Fibroblast of skin of right biceps (primary cell): ENCODE results near the gene SLC9A6.

ENCODE experiments used
- DNase-seq: peaks from one replicate; pipeline ENCODE4 v3.0.0-alpha.2; 2013

SLC9A6 gene

DNA sequence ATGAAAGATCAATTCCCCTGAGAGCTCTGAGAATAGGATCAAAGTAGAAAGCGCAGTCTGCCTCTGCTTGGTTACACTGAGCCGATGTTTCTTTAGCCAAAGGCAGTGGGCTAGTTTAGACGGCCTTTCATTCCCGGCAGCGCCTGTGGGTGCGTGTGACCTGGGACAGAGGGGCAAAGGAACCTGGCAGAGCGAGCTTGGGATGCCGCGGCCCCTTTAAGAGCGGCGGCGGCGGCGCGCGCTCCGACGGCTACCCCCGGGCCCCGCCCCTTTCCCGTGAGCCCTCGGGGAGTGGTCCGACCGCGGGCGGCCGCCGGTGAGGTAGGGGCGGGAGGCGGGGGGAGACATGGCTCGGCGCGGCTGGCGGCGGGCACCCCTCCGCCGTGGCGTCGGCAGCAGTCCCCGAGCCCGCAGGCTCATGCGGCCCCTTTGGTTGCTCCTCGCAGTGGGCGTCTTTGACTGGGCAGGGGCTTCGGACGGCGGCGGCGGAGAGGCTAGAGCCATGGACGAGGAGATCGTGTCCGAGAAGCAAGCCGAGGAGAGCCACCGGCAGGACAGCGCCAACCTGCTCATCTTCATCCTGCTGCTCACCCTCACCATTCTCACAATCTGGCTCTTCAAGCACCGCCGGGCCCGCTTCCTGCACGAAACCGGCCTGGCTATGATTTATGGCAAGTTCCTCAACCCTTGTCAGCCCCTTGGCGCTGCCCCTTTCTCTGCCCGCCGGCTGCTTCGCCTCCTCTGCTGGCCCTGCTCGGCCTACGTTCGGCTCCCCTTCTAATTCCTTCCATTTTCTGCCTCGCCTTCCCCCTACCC is at the start of gene SLC9A6:
Gene SLC9A6, plus strand, starts transcription at position 279 of the 816 bp plus-strand sequence. Its CDS starts 224 bp downstream, at position 503.
- DNase-seq = peak; percentile 55

- no peak for DNase-seq
Observed at GRCh38 chrX:135944486-135944885, 40.7 kb upstream of the SLC9A6 start.

- DNase-seq = no peak
Observed at GRCh38 chrX:135951291-135951690, 33.9 kb upstream of the SLC9A6 start.

DNA sequence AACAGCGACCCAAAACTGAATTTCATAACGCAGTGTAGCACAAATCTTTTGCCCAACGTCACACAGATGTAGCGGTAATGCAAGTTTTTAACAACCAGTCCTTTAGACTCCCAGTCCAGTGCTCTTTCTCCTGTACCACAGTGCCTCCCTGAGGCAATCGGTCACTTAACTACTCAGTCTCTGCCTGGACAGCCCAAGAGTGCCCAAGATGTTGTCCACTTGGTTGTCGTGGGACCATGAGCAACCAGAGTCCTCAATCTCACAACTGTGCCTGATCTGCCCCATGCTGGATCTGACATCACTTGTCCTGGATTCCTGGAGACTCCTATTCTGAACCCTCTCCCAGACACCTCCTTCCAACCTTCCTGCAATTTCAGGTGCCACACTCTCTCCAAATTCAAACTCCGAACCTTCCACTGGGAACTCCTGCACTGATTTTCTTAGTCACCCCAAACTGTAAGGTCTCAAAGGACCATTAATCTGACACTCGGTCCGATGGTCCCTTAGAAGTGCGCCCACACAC is 12.1 kb upstream of the SLC9A6 start:
- DNase-seq = peak; percentile 6

GRCh38 chrX:135973548-135974278 is 11.5 kb upstream of the SLC9A6 start, which contains the start of gene MMGT1:
Gene MMGT1 (minus strand): TSS chrX:135973988. CDS start chrX:135973675, 313 bp downstream.
- DNase-seq = peak; percentile 84

DNA sequence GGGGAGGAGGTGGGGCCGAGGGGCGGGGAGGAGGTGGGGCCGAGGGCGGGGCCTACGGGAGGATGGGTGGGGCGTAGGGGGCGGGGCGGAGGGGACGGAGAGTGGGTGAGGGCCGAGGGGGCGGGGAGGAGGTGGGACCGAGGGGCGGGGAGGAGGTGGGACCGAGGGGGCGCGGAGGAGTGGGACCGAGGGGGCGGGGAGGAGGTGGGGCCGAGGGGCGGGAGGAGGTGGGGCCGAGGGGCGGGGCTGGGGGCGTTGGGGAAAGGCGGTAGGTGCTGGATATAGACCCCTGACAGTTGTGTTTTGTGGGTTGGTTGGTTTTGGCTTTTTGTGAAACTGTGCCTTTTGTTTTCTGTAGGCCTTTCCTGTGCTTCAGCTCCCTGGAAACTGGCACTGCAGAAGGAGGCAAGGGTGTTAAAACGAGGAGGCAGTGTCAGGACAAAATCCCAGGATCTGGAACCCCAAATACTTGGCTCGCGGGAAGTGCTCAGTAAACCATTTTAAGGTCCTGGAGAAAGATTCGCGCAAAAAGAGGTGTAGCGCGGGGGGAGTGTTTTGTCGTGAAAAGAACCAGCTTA is 10.9 kb upstream of the SLC9A6 start:
- peak; percentile 73 for DNase-seq

DNA sequence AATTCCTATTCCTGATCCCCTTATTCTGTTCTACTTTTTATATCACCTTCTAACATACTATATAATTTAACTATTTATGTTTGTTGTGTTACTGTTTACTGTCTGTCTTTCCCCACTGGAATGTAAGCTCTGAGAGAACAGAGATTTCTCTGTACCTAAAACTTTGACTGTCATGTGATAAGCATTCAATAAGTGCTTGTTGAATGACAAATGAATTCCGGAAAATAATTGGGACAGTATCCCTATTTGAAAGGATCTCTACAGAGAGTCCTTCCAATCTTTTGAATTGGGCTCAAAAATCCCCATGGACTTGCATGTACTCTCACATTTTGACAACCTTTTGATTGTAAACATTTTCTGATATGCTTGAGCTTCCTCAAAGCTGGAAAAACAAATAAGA is 9.8 kb upstream of the SLC9A6 start:
- no peak for DNase-seq

DNA sequence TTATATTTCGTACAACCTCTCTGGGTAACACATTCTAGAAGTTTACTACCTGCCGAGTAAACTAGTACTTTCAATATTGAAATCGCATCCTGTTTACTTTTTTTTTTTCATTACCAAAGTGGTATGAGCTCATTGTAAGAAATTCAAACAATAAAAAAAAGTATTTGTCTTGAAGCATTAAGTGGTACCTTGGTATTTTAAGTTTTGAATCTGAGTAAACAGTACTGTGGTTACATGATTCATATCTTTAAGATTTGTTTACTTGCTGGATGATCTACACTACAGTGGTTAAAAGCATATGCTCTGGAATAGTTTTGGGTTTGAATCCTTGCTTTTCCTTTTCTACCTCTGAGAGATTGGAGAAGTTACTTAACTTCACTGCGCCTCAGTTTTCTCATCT is 7.6 kb upstream of the SLC9A6 start:
- DNase-seq = peak; percentile 14

- no peak for DNase-seq
Observed at GRCh38 chrX:135981010-135981409, 4.2 kb upstream of the SLC9A6 start.

- DNase-seq = no peak
Observed at GRCh38 chrX:135981668-135982067, 3.6 kb upstream of the SLC9A6 start.

DNA sequence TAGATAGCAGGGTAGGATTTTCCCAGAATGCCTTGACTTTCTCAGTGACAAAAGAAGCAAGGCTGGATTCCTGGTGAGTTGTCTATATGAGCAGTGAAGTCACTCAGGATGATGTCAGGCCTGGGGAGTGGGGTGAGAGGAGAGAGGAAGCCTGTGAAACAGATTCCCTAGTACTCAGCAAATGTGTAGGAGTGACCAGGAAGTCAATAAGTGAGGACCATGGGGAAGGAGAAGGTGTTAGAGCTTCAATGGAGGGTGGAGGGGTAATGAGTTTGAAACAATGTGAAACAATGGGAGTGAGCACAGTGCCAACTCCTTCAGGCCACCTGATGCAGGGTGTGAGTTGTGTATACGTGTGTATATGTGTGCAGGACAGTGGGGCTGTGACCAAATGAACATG is 2.4 kb upstream of the SLC9A6 start:
- DNase-seq = no peak

- no peak for DNase-seq
Observed at GRCh38 chrX:135984256-135984655, 979 bp upstream of the SLC9A6 start.

DNA sequence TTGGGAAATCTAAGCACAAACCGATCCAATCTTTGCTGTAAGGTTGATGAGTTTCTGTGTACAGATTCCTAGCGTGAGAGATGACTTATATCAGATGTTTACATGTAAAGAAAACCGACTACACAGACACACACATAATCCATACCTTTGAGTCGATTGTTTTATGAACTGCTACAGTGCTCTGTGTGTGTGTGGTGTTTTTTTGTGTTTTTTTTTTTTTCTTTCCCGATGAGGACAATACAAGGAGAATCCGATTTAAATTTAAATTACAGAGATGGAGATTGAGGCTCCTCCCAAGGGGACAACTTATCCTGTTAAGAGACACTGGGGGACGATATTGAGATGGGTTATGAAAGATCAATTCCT is 461 bp upstream of the SLC9A6 start:
- no peak for DNase-seq

DNA sequence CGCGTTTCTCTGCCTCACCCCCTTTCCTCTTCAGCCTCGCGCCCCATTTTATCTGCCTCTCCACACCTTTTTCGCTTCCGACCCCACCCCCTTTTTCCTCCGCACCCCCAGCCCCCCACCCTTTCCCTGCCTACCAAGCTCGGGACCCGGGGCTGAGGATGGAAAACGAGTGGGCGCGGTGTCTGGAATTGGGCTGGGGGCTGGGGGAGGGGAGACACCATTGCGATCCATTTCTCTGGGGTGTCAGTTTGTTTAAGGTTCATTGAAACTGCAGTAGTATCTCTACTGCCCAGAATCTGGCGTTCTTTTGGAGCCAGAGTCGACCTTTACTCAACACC is 707 bp downstream of the SLC9A6 start:
- no peak for DNase-seq

DNA sequence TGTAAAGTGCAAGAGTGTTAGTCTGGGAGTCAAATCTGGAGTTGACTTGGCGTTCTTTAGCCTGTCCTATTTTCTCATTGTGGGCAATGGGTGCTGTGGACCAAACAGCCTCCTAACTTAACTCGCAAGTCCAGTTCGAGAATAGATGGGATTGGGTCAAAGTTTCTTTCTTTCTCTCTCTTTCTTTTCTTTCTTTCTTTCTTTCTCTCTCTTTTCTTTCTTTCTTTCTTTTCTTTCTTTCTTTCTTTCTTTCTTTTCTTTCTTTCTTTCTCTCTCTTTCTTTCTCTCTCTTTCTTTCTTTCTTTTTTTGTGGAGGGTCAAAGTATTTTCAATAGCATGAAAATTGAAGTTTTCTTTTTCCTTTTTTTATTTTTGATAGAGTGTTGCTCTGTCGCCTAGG is 3.0 kb downstream of the SLC9A6 start:
- no peak for DNase-seq

DNA sequence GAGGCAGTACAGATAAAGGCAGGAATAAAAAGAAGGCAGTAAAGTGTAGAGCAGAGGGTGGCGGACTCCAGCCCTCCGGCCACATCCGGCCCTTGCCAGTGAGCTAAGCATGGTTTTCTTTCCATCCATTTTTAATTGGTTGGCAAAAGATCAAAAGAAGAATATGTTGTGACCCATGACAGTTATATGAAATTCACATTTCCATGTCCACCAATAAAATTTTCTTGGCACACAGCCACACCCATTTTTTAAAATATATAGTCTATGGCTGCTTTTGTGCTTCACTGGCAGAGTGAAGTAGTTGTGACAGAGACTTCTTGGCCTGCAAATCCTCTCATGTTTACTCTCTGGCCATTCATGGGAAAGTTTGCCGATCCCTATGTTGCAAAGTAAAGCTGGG is 29.8 kb downstream of the SLC9A6 start:
- no peak for DNase-seq

DNA sequence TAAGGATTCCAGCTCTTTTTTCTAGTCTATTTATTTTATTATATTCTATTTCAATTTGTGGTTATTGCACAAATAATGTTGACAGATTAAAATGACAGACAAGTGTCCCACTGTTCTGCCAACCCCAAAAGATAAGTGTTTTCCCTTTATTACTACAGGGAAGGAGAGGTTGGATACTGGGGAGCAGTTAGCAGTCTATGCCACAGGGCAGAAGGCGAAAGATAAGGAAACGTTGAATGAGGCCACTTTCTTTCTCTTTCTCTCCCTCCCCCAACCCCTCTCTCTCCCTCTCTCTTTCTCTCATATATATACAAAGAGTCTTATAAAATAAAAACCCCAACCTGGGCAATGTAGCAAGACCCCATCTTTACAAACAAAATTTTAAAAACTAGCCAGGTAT is 31.6 kb downstream of the SLC9A6 start:
- DNase-seq = no peak

DNA sequence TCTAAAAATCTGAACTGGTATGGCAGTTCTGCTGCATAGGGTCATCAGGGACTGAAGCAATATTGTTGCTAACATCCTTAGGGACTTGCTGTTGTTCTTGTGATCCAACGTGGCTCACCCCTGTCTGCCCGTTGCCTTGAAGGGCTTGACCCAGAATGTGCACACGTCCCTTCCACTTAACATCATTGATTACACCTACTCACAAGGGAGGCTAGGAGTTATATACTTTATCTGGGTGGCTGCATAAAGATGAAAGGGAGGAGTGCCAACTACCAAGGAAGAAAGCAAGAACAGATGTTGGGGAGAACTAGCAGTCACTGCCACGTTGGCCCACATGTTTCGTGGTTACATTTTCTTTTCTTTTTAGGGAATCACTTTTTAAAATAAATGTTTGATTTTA is 34.0 kb downstream of the SLC9A6 start:
- DNase-seq = no peak

DNA sequence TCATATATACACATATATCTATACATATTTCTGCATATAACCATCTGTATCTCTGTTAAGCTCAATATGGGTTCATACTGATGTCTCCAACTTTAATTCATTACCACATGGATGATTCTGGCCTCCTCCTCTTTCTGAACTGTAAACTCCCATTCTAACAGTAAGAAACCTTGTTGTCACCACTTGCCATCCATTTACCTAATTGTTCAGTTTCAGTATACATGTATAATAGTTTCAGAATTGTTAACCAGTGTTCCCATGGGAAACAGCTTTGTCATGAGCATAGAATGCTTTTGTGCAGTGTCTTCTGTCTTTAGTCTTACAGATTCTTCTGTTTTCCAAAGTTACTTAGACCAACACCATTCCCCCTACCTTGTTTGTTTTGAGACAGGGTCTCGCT is 35.9 kb downstream of the SLC9A6 start:
- DNase-seq = no peak

DNA sequence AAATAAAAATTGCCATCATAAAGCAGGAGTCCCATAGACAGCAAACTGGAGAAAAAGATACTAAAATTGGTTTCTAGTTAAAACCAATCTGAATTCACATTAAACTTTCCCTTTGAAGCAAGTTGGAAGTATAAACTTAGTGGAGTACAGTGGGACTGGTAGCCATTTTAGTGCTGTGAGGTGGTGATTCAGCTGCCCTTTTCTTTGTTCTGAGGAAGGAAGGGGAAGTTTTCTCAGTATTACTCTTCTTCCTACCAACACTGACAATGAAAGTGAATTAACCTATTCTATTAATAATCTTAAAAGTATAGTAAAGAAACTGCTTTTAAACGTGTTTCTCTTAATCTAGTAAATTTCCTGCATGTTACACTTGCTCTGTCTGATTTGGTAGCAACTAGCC is 36.7 kb downstream of the SLC9A6 start:
- no peak for DNase-seq

GRCh38 chrX:136025091-136025490 is 39.9 kb downstream of the SLC9A6 start:
- DNase-seq = no peak

DNA sequence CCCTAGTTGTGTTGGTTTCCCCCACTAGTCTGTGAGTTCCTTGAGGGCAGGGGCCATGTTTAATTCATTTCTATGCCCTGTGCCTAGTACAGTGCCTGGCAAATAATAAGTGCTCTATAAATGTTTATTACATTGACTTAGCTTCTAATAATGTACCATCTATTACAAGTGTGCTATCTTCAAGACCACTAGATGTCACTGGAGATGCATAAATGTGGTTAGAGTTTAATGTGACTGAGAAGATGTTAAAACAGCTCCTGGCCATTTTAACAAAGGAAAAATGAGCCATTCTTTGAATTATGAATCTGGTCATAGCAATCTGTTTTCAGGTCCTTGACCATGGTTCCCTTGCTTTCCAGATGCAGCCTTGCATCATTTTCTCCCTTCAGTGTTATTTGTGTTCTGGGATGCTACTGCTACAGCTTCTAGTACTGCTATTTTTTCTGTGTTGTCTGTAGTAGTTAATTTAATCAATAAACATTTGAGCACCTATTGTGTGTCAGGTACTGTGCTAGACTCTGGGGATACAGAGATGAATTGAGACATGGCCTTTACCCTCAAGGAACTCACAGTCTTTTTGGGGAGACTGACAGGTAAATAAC is 43.2 kb downstream of the SLC9A6 start:
- DNase-seq = peak; percentile 64

GRCh38 chrX:136029766-136030165 is 44.5 kb downstream of the SLC9A6 start:
- no peak for DNase-seq
